Endothelial cell of umbilical vein (primary cell): Measurements from ENCODE around the gene MAP1B.

Experiments used
- CTCF ChIP-seq, 2 donors: IDR thresholded peaks; 1 replicate in 1 of 2; 2 replicates in 1 of 2; pipeline ENCODE4 v1.5.1; 2011; ENCODE audit warnings: low read length in 2 of 2, mild to moderate bottlenecking in 2 of 2, moderate library complexity in 2 of 2, control low read depth in 1 of 2, inconsistent platforms in 1 of 2, low read depth in 1 of 2; ENCODE audit not compliant: insufficient read depth in 1 of 2; ENCODE audit errors: extremely low read depth in 1 of 2
- EZH2 ChIP-seq: IDR thresholded peaks from 2 replicates; pipeline ENCODE4 v1.6.1; 2012; ENCODE audit warnings: borderline replicate concordance, low read depth, mild to moderate bottlenecking, moderate library complexity, low read length, inconsistent platforms; ENCODE audit not compliant: severe bottlenecking
- FOS ChIP-seq: IDR thresholded peaks from 2 replicates; pipeline ENCODE4 v1.6.1; 2011; ENCODE audit warnings: mild to moderate bottlenecking, low read length, moderate library complexity, borderline replicate concordance; ENCODE audit not compliant: insufficient read depth
- GATA2 ChIP-seq: IDR thresholded peaks from 2 replicates; pipeline ENCODE4 v1.7.0; 2011; ENCODE audit warnings: low read depth, mild to moderate bottlenecking, moderate library complexity, mixed read lengths, low read length; ENCODE audit not compliant: insufficient read length, insufficient read depth
- JUN ChIP-seq: IDR thresholded peaks from 2 replicates; pipeline ENCODE4 v1.6.1; 2011; ENCODE audit warnings: borderline replicate concordance, low read depth; ENCODE audit not compliant: insufficient read length, insufficient read depth
- MYC ChIP-seq: IDR thresholded peaks from one replicate; pipeline ENCODE4 v1.6.1; 2011; ENCODE audit warnings: mild to moderate bottlenecking, low read depth, low read length
- POLR2A ChIP-seq: IDR thresholded peaks from 2 replicates; pipeline ENCODE4 v1.6.1; 2012; ENCODE audit warnings: low read depth, mild to moderate bottlenecking, control low read depth, low read length
- POLR2AphosphoS5 ChIP-seq: IDR thresholded peaks from 2 replicates; pipeline ENCODE4 v1.6.1; 2012; ENCODE audit warnings: low read depth, mild to moderate bottlenecking, control low read depth, low read length, moderate library complexity; ENCODE audit not compliant: insufficient read depth
- TF ChIP-seq, protein P1 (sequence below): IDR thresholded peaks from 2 replicates; pipeline ENCODE4 v1.6.1; 2011; ENCODE audit not compliant: insufficient read depth, insufficient read length

GRCh38 chr5:72224946-72225463 lies 117.7 kb downstream of the MAP1B start:
- TF ChIP-seq JUN (no peak), CTCF (IDR thresholded peaks at IDR 0.05; ENCODE audit: extremely low read depth in 1 of 2, insufficient read depth in 1 of 2, low read depth in 1 of 2, low read length in 2 of 2) (no peak), EZH2 (no peak), POLR2A (no peak), POLR2AphosphoS5 (no peak), MYC (no peak), FOS (no peak), GATA2 (no peak)
- TF ChIP-seq, protein P1, sequence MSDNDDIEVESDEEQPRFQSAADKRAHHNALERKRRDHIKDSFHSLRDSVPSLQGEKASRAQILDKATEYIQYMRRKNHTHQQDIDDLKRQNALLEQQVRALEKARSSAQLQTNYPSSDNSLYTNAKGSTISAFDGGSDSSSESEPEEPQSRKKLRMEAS, result no peak
